A549 (cell line): Measurements from ENCODE around the gene PBX2. TPM values are rescaled to one million over a fixed set of nuclear protein-coding genes. Genes with fewer than 3 reads are reported as not detected.

Experiments
- ATAC-seq, 2 experiments: fragments of 200-7000 bp in 1 of 2; fragments of >200 bp in 1 of 2; cut with Nextera tagmentation in 1 of 2; cut with Tn5 transposase in 1 of 2; 3 replicates each; pipeline versions ENCODE4 v1.8.0 to v1.9.1; 2018 to 2020; ENCODE audit warnings: mild to moderate bottlenecking in 1 of 2, moderate library complexity in 1 of 2
- CTCF ChIA-PET: fragments of 300-600 bp; sonication (Branson Sonifier 250); formaldehyde crosslinking; extraction: SDS; loops from one replicate; lab custom pipeline; 2021; ENCODE audit warnings: antibody characterized with exemption, inconsistent platforms; lab: Yijun Ruan, JAX
- POLR2A ChIA-PET: fragments of 350-600 bp; formaldehyde crosslinking; extraction: SDS; loops from one replicate; lab custom pipeline; 2021; ENCODE audit warnings: antibody characterized with exemption, inconsistent platforms; lab: Yijun Ruan, JAX
- DNase-seq, 2 experiments: peaks; one replicate each; pipeline versions ENCODE4 v3.0.0 to v3.0.0-alpha.2; 2011 to 2016; ENCODE audit warnings: low read depth in 1 of 2, low spot score in 1 of 2
- FAIRE-seq: peaks from 2 replicates; lab custom pipeline; 2011; peaks lifted over from hg19 to GRCh38; lab: Jason Lieb, UNC
- H3K27ac ChIP-seq, 2 experiments: fragments of >200 bp; sonication (Bioruptor Twin); formaldehyde crosslinking; 3 replicates each; pipeline ENCODE4 v1.5.1; 2016 to 2017
- H3K4me1 ChIP-seq: fragments of >200 bp; sonication (Bioruptor Twin); formaldehyde crosslinking; 3 replicates; pipeline ENCODE4 v1.6.1; 2016
- H3K4me2 ChIP-seq: fragments of >200 bp; sonication (Bioruptor Twin); formaldehyde crosslinking; 3 replicates; pipeline ENCODE4 v1.6.1; 2016
- H3K4me3 ChIP-seq: fragments of >200 bp; sonication (Bioruptor Twin); formaldehyde crosslinking; 3 replicates; pipeline ENCODE4 v1.5.1; 2016
- H3K9me3 ChIP-seq: fragments of >200 bp; sonication (Bioruptor Twin); formaldehyde crosslinking; 3 replicates; pipeline ENCODE4 v1.6.1; 2016
- CBX2 ChIP-seq: fragments of 200-600 bp; sonication (generic); IDR thresholded peaks from 2 replicates; pipeline ENCODE4 v1.6.1; 2016; ENCODE audit warnings: low read depth, mild to moderate bottlenecking, borderline replicate concordance
- CHD2 ChIP-seq: fragments of 150-350 bp; IDR thresholded peaks from 2 replicates; pipeline ENCODE4 v1.6.1; 2014; ENCODE audit warnings: low read length; ENCODE audit not compliant: partially characterized antibody
- FOSL2 ChIP-seq, 2 experiments: fragments of 450-650 bp in 1 of 2; fragments of >200 bp in 1 of 2; sonication (Bioruptor Twin) in 1 of 2; formaldehyde crosslinking; IDR thresholded peaks; 2 replicates each; pipeline versions ENCODE4 v1.5.0 to v1.6.1; 2016 to 2020; ENCODE audit warnings: mild to moderate bottlenecking in 1 of 2, moderate library complexity in 1 of 2
- FOXS1 ChIP-seq: fragments of 250-450 bp; sonication (Bioruptor Pico); IDR thresholded peaks from 2 replicates; pipeline ENCODE4 v1.5.0; 2020; ENCODE audit warnings: mild to moderate bottlenecking, moderate library complexity
- HEYL ChIP-seq: fragments of 250-450 bp; sonication (Bioruptor Pico); IDR thresholded peaks from 2 replicates; pipeline ENCODE4 v1.8.0; 2021; ENCODE audit warnings: mild to moderate bottlenecking, moderate library complexity
- HOXB5 ChIP-seq: fragments of 250-450 bp; sonication (Bioruptor Pico); IDR thresholded peaks from 2 replicates; pipeline ENCODE4 v1.5.0; 2020; ENCODE audit warnings: mild to moderate bottlenecking, moderate library complexity
- JUN ChIP-seq, 2 experiments: fragments of >200 bp; sonication (Bioruptor Twin); formaldehyde crosslinking; IDR thresholded peaks; 2 replicates in 1 of 2; 3 replicates in 1 of 2; pipeline ENCODE4 v1.6.1; 2016 to 2017
- JUNB ChIP-seq: fragments of >200 bp; sonication (Bioruptor Twin); formaldehyde crosslinking; IDR thresholded peaks from 2 replicates; pipeline ENCODE4 v1.6.1; 2016
- KDM5A ChIP-seq: fragments of 200-600 bp; sonication (generic); IDR thresholded peaks from 2 replicates; pipeline ENCODE4 v1.6.1; 2016; ENCODE audit warnings: antibody characterized with exemption, mild to moderate bottlenecking
- MAFK ChIP-seq: fragments of 450-650 bp; IDR thresholded peaks from 2 replicates; pipeline ENCODE4 v1.6.1; 2014; ENCODE audit not compliant: partially characterized antibody
- MYC ChIP-seq: IDR thresholded peaks from 2 replicates; pipeline ENCODE4 v1.6.1; 2012; ENCODE audit warnings: mild to moderate bottlenecking, inconsistent platforms, low read length, improper control_type of control experiment, borderline replicate concordance
- NR3C1 ChIP-seq: fragments of >200 bp; sonication (Bioruptor Twin); formaldehyde crosslinking; IDR thresholded peaks from 3 replicates; pipeline ENCODE4 v1.6.1; 2017
- PHF8 ChIP-seq: fragments of 200-600 bp; sonication (generic); IDR thresholded peaks from 2 replicates; pipeline ENCODE4 v1.6.1; 2016; ENCODE audit warnings: low read depth, mild to moderate bottlenecking, antibody characterized with exemption, moderate library complexity, borderline replicate concordance
- RAD21 ChIP-seq, 2 experiments: fragments of >200 bp in 1 of 2; sonication (Bioruptor Twin) in 1 of 2; formaldehyde crosslinking in 1 of 2; IDR thresholded peaks in 1 of 2; conservative IDR thresholded peaks in 1 of 2; 2 replicates in 1 of 2; 3 replicates in 1 of 2; pipeline ENCODE4 v1.6.1; 2012 to 2018; ENCODE audit warnings: inconsistent platforms in 1 of 2
- REST ChIP-seq: fragments of 200-600 bp; sonication (generic); IDR thresholded peaks from 2 replicates; pipeline ENCODE4 v1.6.1; 2016; ENCODE audit warnings: antibody characterized with exemption, mild to moderate bottlenecking, moderate library complexity
- RFX5 ChIP-seq: fragments of 450-650 bp; IDR thresholded peaks from 2 replicates; pipeline ENCODE4 v1.7.1; 2014; ENCODE audit warnings: antibody characterized with exemption, mild to moderate bottlenecking, moderate library complexity
- RNF2 ChIP-seq: fragments of 200-600 bp; sonication (generic); IDR thresholded peaks from 2 replicates; pipeline ENCODE4 v1.6.1; 2016; ENCODE audit warnings: low read depth, mild to moderate bottlenecking, antibody characterized with exemption, moderate library complexity, borderline replicate concordance
- ZC3H11A ChIP-seq: fragments of 450-650 bp; IDR thresholded peaks from 2 replicates; pipeline ENCODE4 v1.6.1; 2014; ENCODE audit warnings: antibody characterized with exemption, mild to moderate bottlenecking
- WGBS: methylation state at CpG from one replicate; pipeline ENCODE4 v1.1.6; 2017; ENCODE audit errors: missing lambda C conversion rate; 5-methylcytosine and 5-hydroxymethylcytosine counted together
- polyA plus RNA-seq, 4 experiments: library from polyadenylated mRNA; depleted of rRNA in 3 of 4; stranded (reverse); fragments of >200 nt; fragmentation: RNase III in 1 of 4; extraction: RNeasy Plus Mini Kit Qiagen cat#74134 plus additional on column Dnase treatment in 1 of 4; gene quantifications; 2 replicates in 3 of 4; 3 replicates in 1 of 4; pipeline ENCODE4 v1.2.3, GENCODE V29; 2011 to 2017
- TF ChIP-seq, protein P1 (sequence below): fragments of 150-350 bp; IDR thresholded peaks from 2 replicates; pipeline ENCODE4 v1.6.1; 2014; ENCODE audit warnings: low read depth, mild to moderate bottlenecking, low read length

The PBX2 gene
- polyA plus RNA-seq, 2 of the 4 experiments (the other 2 are of a cell fraction), result 27.0 to 30.8 TPM

GRCh38 chr6:32196682-32197616, 6.9 kb upstream of the PBX2 start:
- no peak for FAIRE-seq
- DNase-seq, result peak in 1 of 2 experiments; percentile 35
- H3K4me2 ChIP-seq, result peak overlapping the region; percentile 76
- no peak for ATAC-seq
- no peaks in the 10 kb centered on the region for H3K9me3 ChIP-seq
- TF ChIP-seq RFX5 (no peak), CBX2 (no peak), FOXS1 (CRISPR knock-in tag) (no peak), HOXB5 (no peak), FOSL2 (IDR thresholded peaks at IDR 0.05) (no peak), FOSL2 (CRISPR knock-in tag; IDR thresholded peaks at IDR 0.05) (no peak), NR3C1 (no peak), KDM5A (no peak), MAFK (no peak), JUNB (no peak), MYC (no peak), ZC3H11A (no peak), RNF2 (no peak), REST (no peak), JUN (IDR thresholded peaks at IDR 0.05) (no peak; a peak in 1 of 5 replicates), PHF8 (no peak), CHD2 (no peak), RAD21 (conservative IDR thresholded peaks at IDR 0.05 in 1 of 2, IDR thresholded peaks at IDR 0.05 in 1 of 2) (no peak), HEYL (CRISPR knock-in tag) (no peak)
- TF ChIP-seq, protein P1, sequence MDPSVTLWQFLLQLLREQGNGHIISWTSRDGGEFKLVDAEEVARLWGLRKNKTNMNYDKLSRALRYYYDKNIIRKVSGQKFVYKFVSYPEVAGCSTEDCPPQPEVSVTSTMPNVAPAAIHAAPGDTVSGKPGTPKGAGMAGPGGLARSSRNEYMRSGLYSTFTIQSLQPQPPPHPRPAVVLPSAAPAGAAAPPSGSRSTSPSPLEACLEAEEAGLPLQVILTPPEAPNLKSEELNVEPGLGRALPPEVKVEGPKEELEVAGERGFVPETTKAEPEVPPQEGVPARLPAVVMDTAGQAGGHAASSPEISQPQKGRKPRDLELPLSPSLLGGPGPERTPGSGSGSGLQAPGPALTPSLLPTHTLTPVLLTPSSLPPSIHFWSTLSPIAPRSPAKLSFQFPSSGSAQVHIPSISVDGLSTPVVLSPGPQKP, result no peak
- ChIA-PET POLR2A (no interaction called here), CTCF (interaction anchor here (0.8 to 1.8 kb wide), 3 partner anchors 19 to 87 kb away, joined by 3 to 4 read pairs (median 3); no protein-coding TSS in a partner anchor)
- WGBS, result 94% methylated on average over 17 of the region's 28 CpGs
- H3K4me3 ChIP-seq, result peak overlapping the region; percentile 74
- peaks cover 24% of the 10 kb centered on the region for H3K4me1 ChIP-seq
- H3K27ac ChIP-seq, result peak overlapping the region; percentile 94
